HEK293T (cell line): ENCODE data around the gene KLHL15.
A peak's percentile ranks its signal among the peaks of the same experiment; 100 is the strongest.

ENCODE experiments used
- CTCF ChIA-PET: fragments of 350-600 bp; formaldehyde crosslinking; extraction: SDS; loops from one replicate; lab custom pipeline; 2021; ENCODE audit warnings: antibody characterized with exemption, inconsistent platforms; lab: Yijun Ruan, JAX
- POLR2A ChIA-PET: fragments of 350-600 bp; formaldehyde crosslinking; extraction: SDS; loops from one replicate; lab custom pipeline; 2020; ENCODE audit warnings: antibody characterized with exemption, inconsistent platforms; lab: Yijun Ruan, JAX
- DNase-seq: peaks from one replicate; pipeline ENCODE4 v3.0.0; 2012; ENCODE audit warnings: mixed read lengths; ENCODE audit errors: extremely low spot score
- ARNT ChIP-seq: fragments of 450-650 bp; IDR thresholded peaks from 2 replicates; pipeline ENCODE4 v1.6.1; 2017; ENCODE audit warnings: mild to moderate bottlenecking
- BHLHE40 ChIP-seq: fragments of 450-650 bp; IDR thresholded peaks from 2 replicates; pipeline ENCODE4 v1.6.1; 2016; ENCODE audit warnings: mild to moderate bottlenecking, moderate library complexity, borderline replicate concordance
- CTBP1 ChIP-seq: fragments of 450-650 bp; IDR thresholded peaks from 2 replicates; pipeline ENCODE4 v1.6.1; 2016; ENCODE audit warnings: borderline replicate concordance
- ELF4 ChIP-seq: fragments of 450-650 bp; IDR thresholded peaks from 2 replicates; pipeline ENCODE4 v1.6.1; 2017; ENCODE audit warnings: antibody characterized with exemption
- FOXA1 ChIP-seq: fragments of 450-650 bp; IDR thresholded peaks from 2 replicates; pipeline ENCODE4 v1.6.1; 2016; ENCODE audit warnings: mild to moderate bottlenecking
- FOXK2 ChIP-seq: fragments of 450-650 bp; IDR thresholded peaks from 2 replicates; pipeline ENCODE4 v1.6.1; 2016; ENCODE audit warnings: mild to moderate bottlenecking
- FOXM1 ChIP-seq: fragments of 450-650 bp; IDR thresholded peaks from 2 replicates; pipeline ENCODE4 v1.6.1; 2017; ENCODE audit warnings: mild to moderate bottlenecking, borderline replicate concordance
- HDGF ChIP-seq: fragments of 450-650 bp; IDR thresholded peaks from 2 replicates; pipeline ENCODE4 v1.6.1; 2017; ENCODE audit warnings: antibody characterized with exemption, borderline replicate concordance
- L3MBTL2 ChIP-seq: fragments of 450-650 bp; conservative IDR thresholded peaks from 2 replicates; pipeline ENCODE4 v1.6.1; 2016; ENCODE audit warnings: mild to moderate bottlenecking
- LEF1 ChIP-seq: fragments of 450-650 bp; IDR thresholded peaks from 2 replicates; pipeline ENCODE4 v1.6.1; 2017; ENCODE audit warnings: mild to moderate bottlenecking, borderline replicate concordance
- NFRKB ChIP-seq: fragments of 450-650 bp; IDR thresholded peaks from 2 replicates; pipeline ENCODE4 v1.6.1; 2016; ENCODE audit warnings: mild to moderate bottlenecking, moderate library complexity
- SP1 ChIP-seq: fragments of 450-650 bp; IDR thresholded peaks from 2 replicates; pipeline ENCODE4 v1.6.1; 2017
- SUZ12 ChIP-seq: fragments of 450-650 bp; IDR thresholded peaks from 2 replicates; pipeline ENCODE4 v1.6.1; 2016; ENCODE audit warnings: mild to moderate bottlenecking
- TARDBP ChIP-seq: fragments of 450-650 bp; IDR thresholded peaks from 2 replicates; pipeline ENCODE4 v1.6.1; 2016
- ZNF384 ChIP-seq: fragments of 450-650 bp; IDR thresholded peaks from 2 replicates; pipeline ENCODE4 v1.6.1; 2016
- TF ChIP-seq, protein P1 (sequence below): fragments of 450-650 bp; IDR thresholded peaks from 2 replicates; pipeline ENCODE4 v1.6.1; 2016

KLHL15 gene

DNA sequence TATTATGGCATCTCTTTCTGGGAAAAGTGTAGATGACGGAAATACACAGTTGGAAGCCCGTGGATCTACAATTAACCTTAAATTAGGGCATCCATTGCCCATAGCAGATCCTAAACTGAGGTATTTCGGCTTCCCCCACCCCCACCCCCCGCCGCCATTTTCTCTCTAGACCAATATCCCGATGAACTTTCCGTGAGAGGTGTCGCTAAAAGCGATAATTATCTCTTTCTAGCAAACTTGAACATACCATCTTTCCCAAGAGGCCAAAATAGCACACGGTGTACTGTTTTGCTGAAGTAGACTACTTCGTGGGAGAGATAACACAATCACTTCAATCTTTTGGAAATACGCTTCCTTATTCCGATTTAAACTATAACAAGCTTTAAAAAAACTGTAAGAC is 554 bp downstream of the KLHL15 start:
- POLR2A ChIA-PET: interaction anchor here (0.6 to 3.5 kb wide), 12 partner anchors 8 to 274 kb away, joined by 3 to 30 read pairs (median 4); partner anchors contain the start of genes EIF2S3 and SAT1
- DNase-seq: no peak
- CTCF ChIA-PET: interaction anchor here (0.7 to 2.3 kb wide), 2 partner anchors 27 to 104 kb away, joined by 4 to 11 read pairs; no protein-coding TSS in a partner anchor
- TF ChIP-seq NFRKB: no peak
- no peak for TF ChIP-seq SP1
- TF ChIP-seq FOXM1: no peak
- TF ChIP-seq FOXK2: no peak

DNA sequence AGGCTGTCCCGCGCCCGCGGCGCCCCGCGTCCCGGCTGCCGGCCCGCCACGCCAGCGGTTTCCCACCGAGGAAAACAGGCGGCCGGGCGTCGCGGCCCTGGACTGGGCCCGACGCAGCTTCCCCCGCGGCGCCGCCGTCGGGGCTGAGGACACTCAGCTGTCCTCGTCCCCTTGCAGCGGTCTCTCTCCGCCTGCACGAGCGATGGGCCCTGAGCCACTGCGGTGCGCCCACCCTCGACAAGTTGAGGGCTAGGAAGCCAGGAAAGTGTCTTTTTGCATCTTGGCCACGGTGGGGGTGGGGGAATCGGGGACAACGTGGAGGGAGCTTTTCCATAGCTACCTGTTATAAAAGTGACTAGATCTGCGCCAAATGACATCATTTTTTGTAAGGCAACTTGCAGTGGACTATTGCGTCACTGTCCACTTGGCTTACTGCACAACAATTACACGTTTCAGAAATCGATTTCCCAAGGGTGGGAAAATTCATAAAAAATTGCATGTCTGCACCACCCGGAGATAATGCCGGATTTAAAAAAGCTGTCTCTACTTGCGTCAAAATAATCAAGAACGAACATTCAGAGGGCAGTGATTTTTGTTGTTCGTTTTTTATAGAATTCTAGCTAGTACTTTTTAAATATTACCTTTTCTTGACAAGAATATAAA is 1.1 kb downstream of the KLHL15 start:
- DNase-seq: no peak
- TF ChIP-seq FOXM1: 0 out of 2 replicates have a peak, but pooled peaks have one; percentile 1
- TF ChIP-seq L3MBTL2: peak; percentile 89
- no peak for TF ChIP-seq TARDBP
- CTCF ChIA-PET: interaction anchor here (0.6 to 2.3 kb wide), 3 partner anchors 13 to 104 kb away, joined by 3 to 11 read pairs (median 4); no protein-coding TSS in a partner anchor
- POLR2A ChIA-PET: interaction anchor here (0.6 to 3.5 kb wide), 16 partner anchors 8 to 274 kb away, joined by 3 to 30 read pairs (median 3); partner anchors contain the start of genes EIF2S3 and SAT1

DNA sequence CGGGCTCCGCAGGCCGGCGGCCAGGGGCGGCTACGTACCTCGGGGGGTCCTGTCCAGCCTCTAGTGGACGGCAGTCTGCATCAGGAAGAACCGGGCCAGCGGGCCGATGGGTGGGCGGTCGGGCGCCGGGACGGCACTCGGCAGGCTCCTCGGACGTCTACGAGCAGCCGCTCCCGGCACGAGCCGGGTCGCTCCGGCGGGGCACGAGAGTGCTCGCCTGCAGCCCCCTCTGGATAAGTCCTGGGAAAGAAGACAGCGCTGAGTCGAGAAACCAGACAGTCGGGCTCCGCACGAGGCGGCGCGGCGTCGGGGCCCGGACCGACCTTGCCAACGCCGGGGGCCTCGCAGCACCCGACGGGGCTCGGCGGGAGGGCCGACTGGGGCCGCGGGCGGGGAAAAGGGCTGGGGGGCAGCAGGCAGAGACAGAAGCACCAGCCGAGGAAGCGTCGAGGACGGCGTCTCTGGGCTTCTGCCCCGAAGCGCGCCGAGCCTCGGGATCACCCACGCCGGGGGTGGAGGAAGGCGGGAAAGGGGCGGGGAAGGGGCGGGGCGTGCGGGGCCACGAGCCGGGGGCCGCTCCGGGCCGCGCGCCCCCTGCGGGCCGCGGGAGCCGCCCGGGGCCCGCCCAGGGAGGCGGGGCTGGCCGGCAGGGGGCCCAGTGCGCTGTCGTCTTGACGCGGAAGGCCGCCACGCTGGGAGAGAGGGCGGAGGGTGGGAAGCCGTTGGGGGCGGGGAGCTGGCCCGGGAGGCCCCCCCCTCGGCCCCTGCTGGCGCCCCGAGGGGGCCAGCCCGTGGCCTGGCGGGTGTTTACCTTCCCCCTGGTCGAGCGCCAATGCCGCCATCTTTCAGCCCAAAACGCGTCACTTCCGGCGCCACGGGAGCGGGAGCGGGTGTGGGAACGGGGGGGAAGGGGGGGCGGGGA is 1.9 kb downstream of the KLHL15 start:
- DNase-seq: peak; percentile 86
- TF ChIP-seq LEF1 (no peak), FOXM1 (peak; percentile 87; the same call in 1 of the 2 replicates), HDGF (no peak), SP1 (no peak)
- POLR2A ChIA-PET: interaction anchor here (0.8 to 3.5 kb wide), 13 partner anchors 8 to 242 kb away, joined by 3 to 30 read pairs (median 4); partner anchors contain the start of genes EIF2S3 and SAT1
- CTCF ChIA-PET: interaction anchor here (0.6 to 2.3 kb wide), 2 partner anchors 12 to 29 kb away, joined by 3 to 11 read pairs; no protein-coding TSS in a partner anchor

DNA sequence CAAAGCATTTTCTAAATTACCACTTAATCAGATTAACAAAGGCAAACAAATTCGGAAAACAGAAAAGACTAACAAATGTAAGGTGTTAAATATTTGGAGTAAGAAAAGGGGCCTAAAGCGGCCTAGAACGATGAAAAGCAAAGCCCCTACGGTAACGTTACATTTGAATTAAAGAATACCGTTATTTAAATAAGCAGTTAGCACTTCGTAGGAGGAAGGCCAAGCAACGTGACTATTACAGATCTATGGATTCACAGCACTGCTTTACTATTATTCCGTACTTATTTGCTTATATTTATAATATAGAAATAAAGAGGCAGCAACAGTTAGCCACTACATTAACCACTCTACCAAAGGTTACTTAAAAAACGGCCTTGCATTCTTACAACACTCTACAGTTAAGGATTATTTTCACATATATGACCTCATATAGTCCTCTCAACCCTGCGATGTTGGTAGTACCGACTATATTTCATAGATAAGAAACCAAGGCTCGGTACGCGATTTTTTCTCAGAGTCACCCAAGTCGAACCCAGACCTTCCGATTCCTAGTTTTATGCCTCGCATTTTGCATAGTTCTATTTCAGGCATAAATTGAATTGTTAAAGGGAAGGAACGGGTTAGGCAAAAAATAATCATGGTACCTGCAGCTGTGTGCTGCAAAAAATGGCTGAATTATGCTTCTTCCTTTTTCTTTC is 2.9 kb downstream of the KLHL15 start:
- TF ChIP-seq L3MBTL2: no peak
- TF ChIP-seq FOXM1: no peak
- ChIA-PET POLR2A (no interaction called here), CTCF (no interaction called here)
- no peak for DNase-seq

DNA sequence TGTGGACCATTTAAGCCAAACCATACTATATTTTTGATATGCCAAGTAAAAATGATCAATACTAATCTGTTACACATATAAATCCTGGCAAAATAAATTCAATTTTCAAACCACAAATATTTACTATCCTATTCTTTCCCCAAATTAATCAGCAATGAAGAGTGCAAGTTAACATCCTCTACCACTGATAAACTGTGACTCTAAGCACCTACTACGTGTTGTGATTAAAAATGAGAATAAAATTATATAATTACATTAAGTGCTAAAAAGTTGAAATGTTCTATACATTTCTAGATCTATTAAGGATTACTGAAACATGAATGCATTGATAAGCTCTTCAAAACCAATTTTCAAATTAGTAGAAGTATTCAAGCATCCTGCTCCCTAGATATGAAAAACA is 3.4 kb downstream of the KLHL15 start:
- POLR2A ChIA-PET: no interaction called here
- DNase-seq: no peak

DNA sequence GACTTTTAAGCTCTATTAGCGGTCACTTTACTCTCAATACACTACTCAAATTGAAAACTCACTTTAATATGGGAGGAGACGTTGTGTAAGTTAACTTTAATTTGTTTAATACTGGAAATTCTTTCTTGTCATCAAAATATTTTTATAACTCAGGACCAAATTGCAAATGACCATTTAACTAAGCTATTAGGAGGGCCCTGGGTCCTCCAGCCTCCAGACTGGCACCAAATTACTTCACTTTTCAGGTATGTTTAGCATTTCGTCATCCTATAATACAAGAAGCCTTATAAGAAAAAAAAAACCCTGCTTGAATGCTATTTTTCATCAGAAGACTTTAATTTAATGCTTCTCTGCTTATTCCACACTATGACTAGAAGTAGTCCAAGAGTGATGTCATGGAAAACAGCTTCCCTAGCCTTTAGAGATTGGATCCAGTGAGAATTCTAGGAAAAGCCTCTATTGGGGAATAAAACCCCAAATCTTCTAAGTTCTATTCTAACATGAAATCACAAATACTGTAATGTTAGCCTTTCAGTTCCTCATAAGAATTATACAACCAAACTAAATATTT is 6.6 kb downstream of the KLHL15 start:
- ChIA-PET CTCF (interaction anchor here (0.5 to 0.7 kb wide), 2 partner anchors 34 to 119 kb away, joined by 3 to 6 read pairs; no protein-coding TSS in a partner anchor), POLR2A (interaction anchor here (0.6 to 0.9 kb wide), 3 partner anchors 113 to 238 kb away, joined by 3 to 4 read pairs (median 3); partner anchors contain the start of genes APOO, CXorf58 and SAT1)
- DNase-seq: no peak
- no peak for TF ChIP-seq ARNT
- TF ChIP-seq FOXM1: no peak
- no peak for TF ChIP-seq LEF1
- TF ChIP-seq SP1: no peak
- TF ChIP-seq L3MBTL2: no peak
- TF ChIP-seq ELF4: no peak
- TF ChIP-seq SUZ12: no peak
- TF ChIP-seq FOXK2: no peak
- no peak for TF ChIP-seq FOXA1
- no peak for TF ChIP-seq NFRKB

More for the DNA sequence above, 3.4 kb downstream of the KLHL15 start:
- CTCF ChIA-PET: no interaction called here
- no peak for TF ChIP-seq LEF1
- TF ChIP-seq ARNT: no peak
- no peak for TF ChIP-seq FOXM1
- TF ChIP-seq NFRKB: no peak
- TF ChIP-seq L3MBTL2: no peak
- TF ChIP-seq FOXK2: no peak
- TF ChIP-seq, protein P1, sequence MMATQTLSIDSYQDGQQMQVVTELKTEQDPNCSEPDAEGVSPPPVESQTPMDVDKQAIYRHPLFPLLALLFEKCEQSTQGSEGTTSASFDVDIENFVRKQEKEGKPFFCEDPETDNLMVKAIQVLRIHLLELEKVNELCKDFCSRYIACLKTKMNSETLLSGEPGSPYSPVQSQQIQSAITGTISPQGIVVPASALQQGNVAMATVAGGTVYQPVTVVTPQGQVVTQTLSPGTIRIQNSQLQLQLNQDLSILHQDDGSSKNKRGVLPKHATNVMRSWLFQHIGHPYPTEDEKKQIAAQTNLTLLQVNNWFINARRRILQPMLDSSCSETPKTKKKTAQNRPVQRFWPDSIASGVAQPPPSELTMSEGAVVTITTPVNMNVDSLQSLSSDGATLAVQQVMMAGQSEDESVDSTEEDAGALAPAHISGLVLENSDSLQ: no peak
- TF ChIP-seq TARDBP: no peak
- no peak for TF ChIP-seq CTBP1
- no peak for TF ChIP-seq HDGF
- no peak for TF ChIP-seq SUZ12
- no peak for TF ChIP-seq BHLHE40
- no peak for TF ChIP-seq ZNF384
- TF ChIP-seq ELF4: no peak
- no peak for TF ChIP-seq FOXA1
- TF ChIP-seq SP1: no peak
